Right ventricle myocardium inferior (tissue), 1 donor: ENCODE measurements around the gene IFNGR2. TPM values are rescaled to one million over a fixed set of nuclear protein-coding genes. Genes with fewer than 3 reads are reported as not detected.
"Not testable (repeated sequence)": the region's sequence is repeated elsewhere in the genome, so short reads cannot be mapped to it uniquely, and the experiment has no call there.

Experiments
- ATAC-seq: fragments of 200-7000 bp; cut with Tn5 transposase; one replicate; pipeline ENCODE4 v1.9.1; 2020; ENCODE audit warnings: mild to moderate bottlenecking, moderate library complexity
- DNase-seq: peaks from one replicate; pipeline ENCODE4 v3.0.0; 2021; ENCODE audit errors: missing footprints
- intact Hi-C: fragments of 100-400 bp; cut with DNase I; formaldehyde crosslinking; loops from one replicate; pipeline ENCODE4 v1.11.0; 2022
- total RNA-seq: library from RNA; stranded (reverse); fragmentation: NEBNext Ultra II Directional; extraction: Animal tissue kit (Norgen Biotek cat#: 25700); gene quantifications from one replicate; pipeline ENCODE4 v1.2.1, GENCODE V29; 2021
- donor health status: DM: no; HTN: yes; CAD: no; lungs with severe emphysema.

Gene IFNGR2
- total RNA-seq, 1 donor from 2014 or later = 36.4 TPM

- no peak for ATAC-seq
- intact Hi-C loops = no loop called here
- no peak for DNase-seq
These were observed 58.5 kb downstream of the IFNGR2 start for GRCh38 chr21:33461538-33462250.

DNA sequence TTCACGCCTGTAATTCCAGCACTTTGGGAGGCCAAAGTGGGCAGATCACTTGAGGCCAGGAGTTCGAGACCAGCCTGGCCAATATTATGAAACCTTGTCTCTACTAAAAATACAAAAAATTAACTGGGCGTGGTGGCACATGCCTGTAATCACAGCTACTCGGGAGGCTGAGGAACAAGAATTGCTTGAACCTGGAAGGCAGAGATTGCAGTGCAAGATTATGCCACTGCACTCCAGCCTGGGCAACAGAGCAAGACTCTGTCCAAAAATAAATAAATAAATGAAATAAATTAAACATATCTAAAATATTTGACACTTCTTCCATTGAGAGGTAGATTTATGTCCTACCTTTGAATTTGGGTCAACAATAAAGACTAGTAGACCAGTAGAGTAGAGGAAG, 66.0 kb downstream of the IFNGR2 start:
- DNase-seq, intact Hi-C loops, ATAC-seq: not testable (repeated sequence)

- intact Hi-C loops = no loop called here
These were observed 67.5 kb downstream of the IFNGR2 start for GRCh38 chr21:33470701-33471100.

GRCh38 chr21:33473344-33473743, 70.1 kb downstream of the IFNGR2 start:
- intact Hi-C loops = no loop called here
- ATAC-seq (no peak), DNase-seq (no peak)

More at GRCh38 chr21:33470701-33471100, 67.5 kb downstream of the IFNGR2 start:
- no peak for ATAC-seq
- DNase-seq = no peak

DNA sequence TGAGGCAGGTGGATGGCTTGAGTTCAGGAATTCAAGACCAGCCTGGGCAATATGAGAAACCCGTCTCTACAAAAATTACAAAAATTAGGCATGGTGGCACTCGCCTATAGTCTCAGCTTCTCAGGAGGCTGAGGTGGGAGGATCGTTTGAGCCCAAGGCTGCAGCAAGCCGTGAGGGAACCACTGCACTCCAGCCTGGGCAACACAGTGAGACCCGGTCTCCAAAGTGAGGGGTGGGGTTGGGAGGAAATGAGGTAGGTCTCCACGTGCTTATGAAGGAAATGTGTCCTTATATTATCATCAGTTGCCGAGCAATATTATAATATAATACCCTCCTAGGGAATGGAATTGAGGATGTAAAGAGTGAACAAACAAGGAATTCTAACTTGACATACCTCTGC, 73.9 kb downstream of the IFNGR2 start:
- ATAC-seq = no peak

DNA sequence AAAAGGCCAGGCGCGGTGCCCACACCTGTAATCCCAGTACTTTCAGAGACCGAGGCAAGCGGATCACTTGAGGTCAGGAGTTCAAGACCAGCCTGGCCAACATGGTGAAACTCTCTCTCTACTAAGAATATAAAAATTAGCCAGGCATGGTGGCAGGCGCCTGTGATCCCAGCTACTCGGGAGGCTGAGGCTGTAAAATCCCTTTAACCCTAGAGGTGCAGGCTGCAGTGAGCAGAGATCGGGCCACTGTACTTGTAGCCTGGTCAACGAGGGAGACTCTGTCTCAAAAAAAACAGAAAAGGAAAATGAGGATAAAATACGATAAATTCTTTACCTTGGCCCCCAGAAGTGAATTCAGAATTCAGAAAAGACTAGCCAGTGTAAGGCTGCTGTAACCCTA, 75.0 kb downstream of the IFNGR2 start:
- no peak for DNase-seq
- no peak for ATAC-seq
- intact Hi-C loops = loop anchor here (2.0 kb wide), 1 partner anchor 65 kb away; the partner anchor contains the start of genes GART and SON

More for the DNA sequence above, 73.9 kb downstream of the IFNGR2 start:
- DNase-seq = no peak
- intact Hi-C loops = no loop called here

- intact Hi-C loops = loop anchor here (2.0 kb wide), 1 partner anchor 64 kb away; the partner anchor contains the start of genes GART and SON
- ATAC-seq = peak; percentile 4
- no peak for DNase-seq
These were observed 75.9 kb downstream of the IFNGR2 start for GRCh38 chr21:33478935-33479678.

GRCh38 chr21:33479679-33480480, 76.7 kb downstream of the IFNGR2 start, which contains the start of gene TMEM50B:
Gene TMEM50B, minus strand, starts transcription at chr21:33479974. Its CDS starts 11,089 bp downstream, at chr21:33468885.
- peak; percentile 98 for DNase-seq
- intact Hi-C loops = loop anchor here (1.0 to 2.0 kb wide), 2 partner anchors 11 to 63 kb away; partner anchors contain the start of genes DNAJC28, GART and SON
- peak; percentile 99 for ATAC-seq

GRCh38 chr21:33480481-33481103, 77.4 kb downstream of the IFNGR2 start:
- no peak for ATAC-seq
- no peak for DNase-seq
- intact Hi-C loops = loop anchor here (1.0 kb wide), 1 partner anchor 11 kb away; the partner anchor contains the start of gene DNAJC28

DNA sequence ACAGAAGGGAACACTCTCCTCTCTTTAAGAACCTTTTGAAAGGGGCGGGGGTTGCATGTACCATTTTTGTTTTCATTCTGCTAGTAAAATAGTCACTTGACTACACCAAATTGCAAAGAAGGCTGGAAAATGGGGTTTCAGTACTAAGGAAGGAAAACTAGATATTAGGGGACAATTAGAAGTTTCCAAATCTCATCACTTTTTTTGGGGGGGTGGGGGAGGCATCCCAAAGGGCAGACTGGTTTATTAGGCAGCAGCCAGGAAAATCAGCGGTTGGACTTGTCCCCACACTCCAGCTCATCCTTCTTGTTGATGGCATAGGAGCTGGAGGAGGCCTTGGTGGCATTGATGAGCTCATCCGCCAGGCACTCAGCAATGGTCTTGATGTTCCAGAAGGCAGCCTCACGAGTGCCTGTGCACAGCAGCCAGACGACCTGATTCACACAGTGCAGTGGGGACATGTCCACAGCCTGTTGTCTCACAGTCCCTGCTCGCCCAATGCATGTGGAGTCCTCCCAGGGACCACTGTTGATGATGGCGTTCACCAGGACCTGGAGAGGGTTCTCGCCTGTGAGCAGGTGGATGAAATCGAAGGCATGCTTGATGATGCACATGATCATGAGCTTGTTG, 78.2 kb downstream of the IFNGR2 start:
- intact Hi-C loops = no loop called here
- DNase-seq = no peak
- ATAC-seq = no peak

Other genes starting within 250 kb of the IFNGR2 start
- 10.4 TPM for gene IFNAR2, start 173.5 kb upstream of the IFNGR2 start, total RNA-seq
- gene IL10RB, start 137.0 kb upstream of the IFNGR2 start, total RNA-seq = 8.9 TPM
- gene IFNAR1, start 78.4 kb upstream of the IFNGR2 start, total RNA-seq = 31.6 TPM
- 35.1 TPM for gene TMEM50B, start 76.6 kb downstream of the IFNGR2 start, total RNA-seq
- gene DNAJC28, start 88.3 kb downstream of the IFNGR2 start, total RNA-seq = 7.6 TPM
- 42.7 TPM for gene GART, start 138.7 kb downstream of the IFNGR2 start, total RNA-seq
- 136 TPM for gene SON, start 139.6 kb downstream of the IFNGR2 start, total RNA-seq
- 6.6 TPM for gene DONSON, start 185.3 kb downstream of the IFNGR2 start, total RNA-seq
- gene CRYZL1, start 238.3 kb downstream of the IFNGR2 start, total RNA-seq = 23.2 TPM
- 42.5 TPM for gene ITSN1, start 239.1 kb downstream of the IFNGR2 start, total RNA-seq